HL-60 (cell line): ENCODE results near the gene ALPK1.

ENCODE experiments used
- DNase-seq, 2 experiments: peaks; one replicate each; pipeline ENCODE4 v3.0.0-alpha.2; 2010 to 2020; ENCODE audit warnings: low read depth in 1 of 2, low spot score in 1 of 2
- H3K27ac ChIP-seq: fragments of 250-450 bp; sonication (Bioruptor Pico); replicated peaks from 2 replicates; pipeline ENCODE4 v1.5.1; 2020; ENCODE audit warnings: mild to moderate bottlenecking, moderate library complexity
- H3K27me3 ChIP-seq: fragments of 250-450 bp; sonication (Bioruptor Pico); 2 replicates; pipeline ENCODE4 v1.5.1; 2021; ENCODE audit warnings: mild to moderate bottlenecking, moderate library complexity; ENCODE audit not compliant: insufficient read depth, poor library complexity, severe bottlenecking
- H3K4me3 ChIP-seq: replicated peaks from 2 replicates; pipeline ENCODE4 v1.5.1; 2011; ENCODE audit warnings: mild to moderate bottlenecking, control low read depth, low read length; ENCODE audit not compliant: insufficient read depth
- CTCF ChIP-seq: IDR thresholded peaks from one replicate; pipeline ENCODE4 v1.5.1; 2011; ENCODE audit warnings: low read length, control low read depth, inconsistent platforms; ENCODE audit not compliant: insufficient read depth
- GABPA ChIP-seq: IDR thresholded peaks from 2 replicates; pipeline ENCODE4 v1.6.1; 2012; ENCODE audit warnings: low read depth
- POLR2AphosphoS5 ChIP-seq: IDR thresholded peaks from 2 replicates; pipeline ENCODE4 v1.6.1; 2012; ENCODE audit warnings: low read depth
- REST ChIP-seq: IDR thresholded peaks from 2 replicates; pipeline ENCODE4 v1.6.1; 2012; ENCODE audit warnings: low read depth; ENCODE audit not compliant: insufficient replicate concordance
- SPI1 ChIP-seq: IDR thresholded peaks from 2 replicates; pipeline ENCODE4 v1.6.1; 2012; ENCODE audit warnings: low read depth, mild to moderate bottlenecking, borderline replicate concordance

Gene ALPK1

GRCh38 chr4:112340023-112340422 lies 42.9 kb downstream of the ALPK1 start:
- DNase-seq: no peak
- Histone ChIP-seq H3K4me3 (no peak overlapping the region), H3K27me3 (no peaks in the 10 kb centered on the region), H3K27ac (no peak overlapping the region)
- TF ChIP-seq SPI1: no peak
- no peak for TF ChIP-seq REST
- TF ChIP-seq POLR2AphosphoS5: no peak
- TF ChIP-seq GABPA: no peak
- TF ChIP-seq CTCF: no peak

GRCh38 chr4:112341033-112341432 lies 43.9 kb downstream of the ALPK1 start:
- Histone ChIP-seq H3K27me3 (no peaks in the 10 kb centered on the region), H3K27ac (no peak overlapping the region), H3K4me3 (no peak overlapping the region)
- TF ChIP-seq POLR2AphosphoS5: no peak
- no peak for TF ChIP-seq REST
- TF ChIP-seq SPI1: no peak
- TF ChIP-seq CTCF: no peak
- TF ChIP-seq GABPA: no peak
- DNase-seq: no peak

GRCh38 chr4:112343330-112344080 lies 46.3 kb downstream of the ALPK1 start:
- Histone ChIP-seq H3K27ac (no peak overlapping the region), H3K27me3 (no peaks in the 10 kb centered on the region), H3K4me3 (no peak overlapping the region)
- no peak for TF ChIP-seq CTCF
- TF ChIP-seq SPI1: no peak
- no peak for TF ChIP-seq GABPA
- TF ChIP-seq REST: no peak
- TF ChIP-seq POLR2AphosphoS5: no peak
- no peak for DNase-seq
